Measurements from ENCODE around the gene RELN. TPM values are rescaled to one million over a fixed set of nuclear protein-coding genes. Genes with fewer than 3 reads are reported as not detected.

Gene RELN
- total RNA-seq, 1 donor from 2014 or later = 5.7 TPM

GRCh38 chr7:104033837-104034236 lies 44.4 kb upstream of the RELN start:
- TF ChIP-seq CTCF (IDR thresholded peaks at IDR 0.05; ENCODE audit: partially characterized antibody, unreplicated experiment) = no peak
- H3K9me3 Mint-ChIP-seq (ENCODE audit: unreplicated experiment) = no peaks in the 10 kb centered on the region
- no peaks in the 10 kb centered on the region for H3K27me3 Mint-ChIP-seq (ENCODE audit: unreplicated experiment)
- no peak for DNase-seq
- H3K36me3 Mint-ChIP-seq (ENCODE audit: unreplicated experiment) = peaks cover 6% of the 10 kb centered on the region
- no peak overlapping the region for H3K4me3 Mint-ChIP-seq (ENCODE audit: unreplicated experiment)
- H3K4me1 Mint-ChIP-seq (ENCODE audit: low read depth, unreplicated experiment) = no peaks in the 10 kb centered on the region
- no peak overlapping the region for H3K27ac Mint-ChIP-seq (ENCODE audit: unreplicated experiment)

GRCh38 chr7:104032486-104032885 lies 43.0 kb upstream of the RELN start:
- no peak for TF ChIP-seq CTCF (IDR thresholded peaks at IDR 0.05; ENCODE audit: partially characterized antibody, unreplicated experiment)
- Mint-ChIP-seq H3K27ac (ENCODE audit: unreplicated experiment) (no peak overlapping the region), H3K36me3 (ENCODE audit: unreplicated experiment) (peaks cover 6% of the 10 kb centered on the region), H3K4me3 (ENCODE audit: unreplicated experiment) (no peak overlapping the region), H3K27me3 (ENCODE audit: unreplicated experiment) (no peaks in the 10 kb centered on the region), H3K4me1 (ENCODE audit: low read depth, unreplicated experiment) (no peaks in the 10 kb centered on the region), H3K9me3 (ENCODE audit: unreplicated experiment) (no peaks in the 10 kb centered on the region)
- DNase-seq = no peak

GRCh38 chr7:104029765-104030164 lies 40.3 kb upstream of the RELN start:
- Mint-ChIP-seq H3K4me3 (ENCODE audit: unreplicated experiment) (no peak overlapping the region), H3K4me1 (ENCODE audit: low read depth, unreplicated experiment) (no peaks in the 10 kb centered on the region), H3K27me3 (ENCODE audit: unreplicated experiment) (no peaks in the 10 kb centered on the region), H3K27ac (ENCODE audit: unreplicated experiment) (no peak overlapping the region), H3K36me3 (ENCODE audit: unreplicated experiment) (peaks cover 5% of the 10 kb centered on the region), H3K9me3 (ENCODE audit: unreplicated experiment) (no peaks in the 10 kb centered on the region)
- no peak for TF ChIP-seq CTCF (IDR thresholded peaks at IDR 0.05; ENCODE audit: partially characterized antibody, unreplicated experiment)
- DNase-seq = no peak

DNA sequence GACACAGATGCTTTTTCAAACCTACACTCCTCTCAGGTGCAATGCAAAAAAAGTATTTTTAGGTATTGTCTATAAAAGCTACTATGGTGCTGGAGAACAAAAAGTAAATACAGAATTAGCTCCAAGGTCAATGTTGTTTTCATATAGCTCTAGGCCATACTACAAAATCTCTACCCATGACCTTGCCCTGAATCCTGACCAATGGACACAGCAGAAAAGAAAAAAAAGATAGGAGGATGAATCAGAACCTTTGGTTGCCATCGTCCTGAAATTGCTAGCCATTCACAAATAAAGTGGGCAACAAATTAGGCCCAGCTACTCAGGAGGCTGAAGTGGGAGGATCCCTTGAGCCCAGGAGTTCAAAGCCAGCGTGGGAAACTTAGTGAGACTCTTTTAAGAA lies 35.2 kb upstream of the RELN start:
- no peak overlapping the region for H3K27ac Mint-ChIP-seq (ENCODE audit: unreplicated experiment)
- H3K36me3 Mint-ChIP-seq (ENCODE audit: unreplicated experiment) = no peaks in the 10 kb centered on the region
- no peak overlapping the region for H3K4me3 Mint-ChIP-seq (ENCODE audit: unreplicated experiment)
- H3K4me1 Mint-ChIP-seq (ENCODE audit: low read depth, unreplicated experiment) = no peaks in the 10 kb centered on the region
- DNase-seq = no peak
- peaks cover 2% of the 10 kb centered on the region for H3K9me3 Mint-ChIP-seq (ENCODE audit: unreplicated experiment)
- no peak for TF ChIP-seq CTCF (IDR thresholded peaks at IDR 0.05; ENCODE audit: partially characterized antibody, unreplicated experiment)
- no peaks in the 10 kb centered on the region for H3K27me3 Mint-ChIP-seq (ENCODE audit: unreplicated experiment)

DNA sequence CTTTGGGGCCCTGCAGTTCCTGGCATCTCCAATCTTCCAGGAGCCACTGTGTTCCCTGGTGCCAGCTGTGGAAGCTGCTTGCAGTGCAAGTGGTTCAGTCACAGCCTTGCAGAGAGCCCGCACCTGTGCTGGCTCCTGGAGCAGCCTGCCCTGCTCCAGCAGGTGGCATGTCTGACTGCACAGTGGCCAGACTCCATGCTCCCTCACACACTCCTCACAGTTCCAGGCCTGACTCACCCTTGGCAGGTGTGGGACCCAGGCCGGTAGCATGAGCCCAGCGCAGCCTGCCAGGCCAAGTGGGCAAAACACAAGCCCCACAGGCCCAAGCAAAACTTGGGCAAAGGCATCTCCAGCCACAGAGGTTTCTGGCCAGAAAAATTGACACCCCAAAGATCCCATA lies 33.6 kb upstream of the RELN start:
- DNase-seq = no peak
- Mint-ChIP-seq H3K4me1 (ENCODE audit: low read depth, unreplicated experiment) (no peaks in the 10 kb centered on the region), H3K36me3 (ENCODE audit: unreplicated experiment) (no peaks in the 10 kb centered on the region), H3K9me3 (ENCODE audit: unreplicated experiment) (peaks cover 2% of the 10 kb centered on the region), H3K27ac (ENCODE audit: unreplicated experiment) (no peak overlapping the region), H3K4me3 (ENCODE audit: unreplicated experiment) (no peak overlapping the region), H3K27me3 (ENCODE audit: unreplicated experiment) (no peaks in the 10 kb centered on the region)
- no peak for TF ChIP-seq CTCF (IDR thresholded peaks at IDR 0.05; ENCODE audit: partially characterized antibody, unreplicated experiment)

Data from glutamatergic neuron (in vitro differentiated cells).